ENCODE measurements around the gene GRID1. TPM values are rescaled to one million over a fixed set of nuclear protein-coding genes. Genes with fewer than 3 reads are reported as not detected.

Gene GRID1
- total RNA-seq, 1 experiment from 2014 or later = 5.6 TPM

DNA sequence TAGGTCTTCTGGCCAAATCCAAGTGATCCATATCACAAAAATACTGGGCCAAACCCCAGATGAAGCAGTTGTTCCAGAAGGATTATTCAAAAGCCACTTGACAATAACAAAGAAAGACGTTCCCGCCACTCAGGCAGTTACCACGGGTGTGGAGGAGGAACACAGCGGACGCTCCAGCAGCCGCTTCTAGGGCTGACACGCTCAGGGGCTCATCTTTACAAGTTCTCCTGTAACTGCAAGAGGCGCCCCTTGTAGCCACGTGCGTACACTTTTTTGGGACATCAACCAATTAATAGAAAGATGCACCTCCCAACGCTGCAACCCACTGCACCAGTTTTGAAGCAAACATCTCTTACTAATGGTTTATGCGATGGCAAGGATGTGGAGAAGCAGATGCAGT is 159.4 kb downstream of the GRID1 start:
- H3K4me1 ChIP-seq (ENCODE audit: control insufficient read depth in 1 of 2, insufficient read depth in 2 of 2, low read length in 2 of 2) = no peaks in the 10 kb centered on the region
- DNase-seq (ENCODE audit: low read depth, low spot score) (no peak), ATAC-seq (no peak)
- H3K27me3 ChIP-seq (ENCODE audit: insufficient read depth, low read length) = no peaks in the 10 kb centered on the region
- ChIA-PET RAD21 (ENCODE audit: low non-redundant PET in 1 of 2, low total read pairs in 2 of 2, uncharacterized antibody in 2 of 2, unreplicated experiment in 2 of 2) (no interaction called here), CTCF (no interaction called here), POLR2A (no interaction called here)
- BruUV-seq (replicated peaks) = no TSS peak
- H3K36me3 ChIP-seq (ENCODE audit: control insufficient read depth in 1 of 2, insufficient read depth in 2 of 2, low read length in 2 of 2) = no peaks in the 10 kb centered on the region
- H2AFZ ChIP-seq (ENCODE audit: low read depth, low read length, poor library complexity, severe bottlenecking) = no peak overlapping the region
- H4K20me1 ChIP-seq (ENCODE audit: insufficient read depth) = no peaks in the 10 kb centered on the region
- no peaks in the 10 kb centered on the region for H3K79me2 ChIP-seq (ENCODE audit: insufficient read depth, low read length)
- H3K4me3 ChIP-seq (replicated peaks in 1 of 2; ENCODE audit: low read depth in 1 of 2, low read length in 2 of 2) = no peak overlapping the region
- no peaks in the 10 kb centered on the region for H3K9me2 ChIP-seq (ENCODE audit: insufficient read depth)
- no peak overlapping the region for H3K27ac ChIP-seq (ENCODE audit: low read depth, low read length)
- H3K4me2 ChIP-seq (ENCODE audit: low read length) = no peak overlapping the region
- no peak for TF ChIP-seq SP1 (IDR thresholded peaks at IDR 0.05; ENCODE audit: low read depth)
- no peak for TF ChIP-seq EZH2phosphoT487 (IDR thresholded peaks at IDR 0.05; ENCODE audit: borderline replicate concordance)
- no peak for TF ChIP-seq JUND (IDR thresholded peaks at IDR 0.05)
- TF ChIP-seq EZH2 (IDR thresholded peaks at IDR 0.05) = no peak
- TF ChIP-seq POLR2A (IDR thresholded peaks at IDR 0.05; ENCODE audit: borderline replicate concordance, extremely low read depth, insufficient read depth, insufficient read length) = no peak
- TF ChIP-seq SIN3A (IDR thresholded peaks at IDR 0.05; ENCODE audit: low read depth) = no peak
- TF ChIP-seq ZFX (IDR thresholded peaks at IDR 0.05) = no peak
- TF ChIP-seq, protein P1, sequence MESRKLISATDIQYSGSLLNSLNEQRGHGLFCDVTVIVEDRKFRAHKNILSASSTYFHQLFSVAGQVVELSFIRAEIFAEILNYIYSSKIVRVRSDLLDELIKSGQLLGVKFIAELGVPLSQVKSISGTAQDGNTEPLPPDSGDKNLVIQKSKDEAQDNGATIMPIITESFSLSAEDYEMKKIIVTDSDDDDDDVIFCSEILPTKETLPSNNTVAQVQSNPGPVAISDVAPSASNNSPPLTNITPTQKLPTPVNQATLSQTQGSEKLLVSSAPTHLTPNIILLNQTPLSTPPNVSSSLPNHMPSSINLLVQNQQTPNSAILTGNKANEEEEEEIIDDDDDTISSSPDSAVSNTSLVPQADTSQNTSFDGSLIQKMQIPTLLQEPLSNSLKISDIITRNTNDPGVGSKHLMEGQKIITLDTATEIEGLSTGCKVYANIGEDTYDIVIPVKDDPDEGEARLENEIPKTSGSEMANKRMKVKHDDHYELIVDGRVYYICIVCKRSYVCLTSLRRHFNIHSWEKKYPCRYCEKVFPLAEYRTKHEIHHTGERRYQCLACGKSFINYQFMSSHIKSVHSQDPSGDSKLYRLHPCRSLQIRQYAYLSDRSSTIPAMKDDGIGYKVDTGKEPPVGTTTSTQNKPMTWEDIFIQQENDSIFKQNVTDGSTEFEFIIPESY (IDR thresholded peaks at IDR 0.05; ENCODE audit: extremely low read depth, insufficient replicate concordance, low read length) = no peak
- TF ChIP-seq, protein P2, sequence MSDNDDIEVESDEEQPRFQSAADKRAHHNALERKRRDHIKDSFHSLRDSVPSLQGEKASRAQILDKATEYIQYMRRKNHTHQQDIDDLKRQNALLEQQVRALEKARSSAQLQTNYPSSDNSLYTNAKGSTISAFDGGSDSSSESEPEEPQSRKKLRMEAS (IDR thresholded peaks at IDR 0.05) = no peak
- TF ChIP-seq CEBPB (IDR thresholded peaks at IDR 0.05; ENCODE audit: low read depth) = no peak
- TF ChIP-seq ELF1 (IDR thresholded peaks at IDR 0.05; ENCODE audit: borderline replicate concordance, low read depth) = no peak
- TF ChIP-seq TCF7L2 (IDR thresholded peaks at IDR 0.05; ENCODE audit: borderline replicate concordance, extremely low read depth, insufficient read depth, insufficient read length) = no peak
- TF ChIP-seq, protein P3, sequence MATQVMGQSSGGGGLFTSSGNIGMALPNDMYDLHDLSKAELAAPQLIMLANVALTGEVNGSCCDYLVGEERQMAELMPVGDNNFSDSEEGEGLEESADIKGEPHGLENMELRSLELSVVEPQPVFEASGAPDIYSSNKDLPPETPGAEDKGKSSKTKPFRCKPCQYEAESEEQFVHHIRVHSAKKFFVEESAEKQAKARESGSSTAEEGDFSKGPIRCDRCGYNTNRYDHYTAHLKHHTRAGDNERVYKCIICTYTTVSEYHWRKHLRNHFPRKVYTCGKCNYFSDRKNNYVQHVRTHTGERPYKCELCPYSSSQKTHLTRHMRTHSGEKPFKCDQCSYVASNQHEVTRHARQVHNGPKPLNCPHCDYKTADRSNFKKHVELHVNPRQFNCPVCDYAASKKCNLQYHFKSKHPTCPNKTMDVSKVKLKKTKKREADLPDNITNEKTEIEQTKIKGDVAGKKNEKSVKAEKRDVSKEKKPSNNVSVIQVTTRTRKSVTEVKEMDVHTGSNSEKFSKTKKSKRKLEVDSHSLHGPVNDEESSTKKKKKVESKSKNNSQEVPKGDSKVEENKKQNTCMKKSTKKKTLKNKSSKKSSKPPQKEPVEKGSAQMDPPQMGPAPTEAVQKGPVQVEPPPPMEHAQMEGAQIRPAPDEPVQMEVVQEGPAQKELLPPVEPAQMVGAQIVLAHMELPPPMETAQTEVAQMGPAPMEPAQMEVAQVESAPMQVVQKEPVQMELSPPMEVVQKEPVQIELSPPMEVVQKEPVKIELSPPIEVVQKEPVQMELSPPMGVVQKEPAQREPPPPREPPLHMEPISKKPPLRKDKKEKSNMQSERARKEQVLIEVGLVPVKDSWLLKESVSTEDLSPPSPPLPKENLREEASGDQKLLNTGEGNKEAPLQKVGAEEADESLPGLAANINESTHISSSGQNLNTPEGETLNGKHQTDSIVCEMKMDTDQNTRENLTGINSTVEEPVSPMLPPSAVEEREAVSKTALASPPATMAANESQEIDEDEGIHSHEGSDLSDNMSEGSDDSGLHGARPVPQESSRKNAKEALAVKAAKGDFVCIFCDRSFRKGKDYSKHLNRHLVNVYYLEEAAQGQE (IDR thresholded peaks at IDR 0.05; ENCODE audit: low read depth) = no peak
- TF ChIP-seq ZNF274 (IDR thresholded peaks at IDR 0.05; ENCODE audit: low read depth, low read length) = no peak
- no peak for TF ChIP-seq RAD21 (IDR thresholded peaks at IDR 0.05; ENCODE audit: low read depth)
- no peak for TF ChIP-seq YY1 (IDR thresholded peaks at IDR 0.05; ENCODE audit: extremely low read depth, insufficient replicate concordance, low read depth, low read length)
- no peak for TF ChIP-seq CBX3 (IDR thresholded peaks at IDR 0.05; ENCODE audit: low read depth)
- no peak for TF ChIP-seq SRF (IDR thresholded peaks at IDR 0.05; ENCODE audit: low read depth)
- H3K9ac ChIP-seq (ENCODE audit: low read length) = no peak overlapping the region
- no peaks in the 10 kb centered on the region for H3K9me3 ChIP-seq (ENCODE audit: control insufficient read depth in 1 of 2, insufficient read depth in 1 of 2, low read depth in 1 of 2, low read length in 2 of 2)
- intact Hi-C loops (cut with micrococcal nuclease) = no loop called here

Data from HCT116 (cell line).